Stimulated activated CD4-positive, alpha-beta T cell treated with anti-CD3 and anti-CD28 coated beads, Interleukin-4, amount 100 ng/mL, for 24 hours (primary cell): Measurements from ENCODE around the gene PRMT7.

Experiments used
- DNase-seq: peaks from one replicate; pipeline ENCODE4 v3.0.0-alpha.2; 2020

PRMT7 gene

GRCh38 chr16:68401871-68402747 lies 91.3 kb downstream of the PRMT7 start:
- no peak for DNase-seq

DNA sequence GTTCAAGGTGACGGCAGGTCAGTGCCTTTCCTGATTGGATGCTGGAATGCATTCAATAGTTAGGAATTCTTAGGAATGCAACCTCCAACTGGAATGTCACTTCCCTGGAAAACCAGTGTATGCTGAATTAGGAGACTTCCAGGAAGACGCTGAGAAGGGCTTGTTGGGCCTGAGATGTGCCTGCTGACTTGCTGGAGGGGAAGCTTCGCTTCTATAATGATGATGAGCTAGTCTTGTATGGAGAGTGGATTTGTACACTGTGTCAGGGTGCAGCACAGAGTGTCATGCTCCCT lies 91.9 kb downstream of the PRMT7 start:
- no peak for DNase-seq

DNA sequence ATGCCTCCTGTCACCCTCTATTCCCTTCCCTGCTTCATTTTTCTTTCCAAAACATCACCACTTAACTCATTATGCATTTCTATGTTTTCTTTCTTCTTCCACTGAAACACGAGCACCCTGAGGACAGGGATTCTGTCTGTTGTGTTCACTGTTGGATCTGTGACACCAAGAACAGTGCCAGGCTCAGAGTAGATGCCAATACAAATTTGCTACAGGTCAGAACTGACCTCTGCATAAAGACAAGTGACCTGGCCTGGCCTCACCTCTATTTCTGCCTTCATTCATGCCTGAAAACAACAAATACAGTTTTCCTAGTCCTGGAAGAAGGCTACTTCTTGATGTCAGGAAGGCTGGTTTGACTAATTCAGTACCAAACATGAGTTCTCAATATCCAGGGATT lies 92.4 kb downstream of the PRMT7 start:
- no peak for DNase-seq

GRCh38 chr16:68403704-68404103 lies 92.9 kb downstream of the PRMT7 start:
- DNase-seq = no peak

DNA sequence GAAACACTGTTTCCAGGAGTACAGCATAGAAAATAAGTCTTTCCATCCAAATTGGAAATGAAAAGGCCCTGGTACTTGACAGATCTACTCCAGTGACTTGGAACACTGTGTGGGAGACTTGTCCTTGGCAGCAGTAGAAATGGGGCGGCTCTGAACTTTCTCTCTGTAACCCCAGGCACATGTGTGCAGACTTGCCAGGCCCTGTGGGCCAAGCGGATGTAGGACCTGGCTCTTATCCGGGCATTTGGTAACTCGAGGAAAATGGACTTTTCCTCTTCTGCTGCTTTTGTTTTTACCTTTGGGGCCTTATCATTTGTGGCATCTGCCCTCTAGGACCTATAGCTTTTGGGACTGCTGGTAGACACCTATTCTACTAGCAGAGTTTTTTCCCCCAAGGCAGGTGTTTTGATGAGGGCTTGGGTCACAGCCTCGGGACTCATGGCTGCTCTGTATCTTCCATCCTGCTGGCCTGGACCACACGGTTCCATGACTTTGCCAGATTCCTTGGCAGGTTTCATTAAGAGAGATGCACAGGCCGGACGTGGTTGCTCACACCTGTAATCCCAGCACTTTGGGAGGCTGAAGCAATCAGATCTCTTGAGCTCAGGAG lies 94.0 kb downstream of the PRMT7 start:
- no peak for DNase-seq

DNA sequence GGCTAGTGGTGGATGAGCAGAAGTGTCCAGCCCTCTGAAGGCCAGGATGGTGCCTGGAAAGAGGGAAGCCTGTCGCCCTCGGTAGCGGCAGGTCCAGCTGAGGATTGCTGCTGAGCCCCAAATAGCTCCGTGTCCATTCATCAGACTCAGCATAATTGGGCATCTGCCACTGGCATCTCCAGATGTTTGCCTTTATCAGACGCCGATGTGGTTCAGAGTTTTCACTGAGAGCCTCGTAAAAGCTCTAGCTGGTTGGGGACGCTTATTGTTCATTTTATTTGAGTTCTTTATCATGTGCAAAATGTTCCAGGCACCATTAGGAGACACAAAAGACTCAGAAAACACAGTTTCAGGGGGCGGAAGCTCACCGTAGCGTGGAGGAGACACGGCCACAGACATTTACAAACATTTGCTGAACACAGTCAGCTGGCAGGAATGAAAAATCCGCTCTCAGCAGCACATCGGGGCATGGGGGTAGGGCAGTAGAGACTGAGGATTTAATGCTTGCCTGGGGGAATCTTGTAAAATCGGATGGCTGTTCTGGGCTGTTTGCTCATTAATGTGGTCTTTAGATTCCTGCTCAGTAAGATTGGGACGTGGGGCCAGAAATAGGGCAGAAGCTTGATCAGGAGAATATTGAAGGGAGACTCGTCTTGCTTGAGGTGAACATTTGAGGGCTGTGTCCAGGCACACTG lies 95.8 kb downstream of the PRMT7 start:
- DNase-seq = no peak
